ENCODE data around the gene ORAI2. TPM values are rescaled to one million over a fixed set of nuclear protein-coding genes. Genes with fewer than 3 reads are reported as not detected.
A peak's percentile ranks its signal among the peaks of the same experiment; 100 is the strongest.

The ORAI2 gene
- total RNA-seq, 1 donor from 2014 or later, result 47.8 TPM

- H3K27ac Mint-ChIP-seq (ENCODE audit: unreplicated experiment), result peak within 1 kb of the TSS; percentile 79
- peak; percentile 26 for TF ChIP-seq CTCF (IDR thresholded peaks at IDR 0.05)
- peak within 1 kb of the TSS; percentile 96 for H3K4me3 Mint-ChIP-seq (ENCODE audit: unreplicated experiment)
- peaks cover 2% of the 10 kb centered on the region for H3K36me3 Mint-ChIP-seq (ENCODE audit: unreplicated experiment)
- H3K27me3 Mint-ChIP-seq (ENCODE audit: unreplicated experiment), result no peaks in the 10 kb centered on the region
- H3K9me3 Mint-ChIP-seq (ENCODE audit: unreplicated experiment), result no peaks in the 10 kb centered on the region
- peak; percentile 98 for DNase-seq (ENCODE audit: extremely low spot score, unreplicated experiment)
- H3K4me1 Mint-ChIP-seq (ENCODE audit: unreplicated experiment), result peaks cover 20% of the 10 kb centered on the region
Measured at GRCh38 chr7:102464577-102465280, 31.4 kb downstream of the ORAI2 start, which contains the start of the genes ALKBH4 and LRWD1. Gene ALKBH4, minus strand, starts transcription at chr7:102464863. Its CDS starts 27 bp downstream, at chr7:102464836. Gene LRWD1, plus strand, starts transcription at chr7:102464984. Its CDS starts 97 bp downstream, at chr7:102465081.

GRCh38 chr7:102466097-102466496 is 32.7 kb downstream of the ORAI2 start:
- H3K4me1 Mint-ChIP-seq (ENCODE audit: unreplicated experiment), result peaks cover 20% of the 10 kb centered on the region
- DNase-seq (ENCODE audit: extremely low spot score, unreplicated experiment), result no peak
- no peak overlapping the region for H3K27ac Mint-ChIP-seq (ENCODE audit: unreplicated experiment)
- no peaks in the 10 kb centered on the region for H3K27me3 Mint-ChIP-seq (ENCODE audit: unreplicated experiment)
- peaks cover 2% of the 10 kb centered on the region for H3K36me3 Mint-ChIP-seq (ENCODE audit: unreplicated experiment)
- H3K4me3 Mint-ChIP-seq (ENCODE audit: unreplicated experiment), result peak overlapping the region; percentile 96
- no peaks in the 10 kb centered on the region for H3K9me3 Mint-ChIP-seq (ENCODE audit: unreplicated experiment)
- TF ChIP-seq CTCF (IDR thresholded peaks at IDR 0.05), result no peak

GRCh38 chr7:102467581-102468477 is 34.5 kb downstream of the ORAI2 start:
- Mint-ChIP-seq H3K27me3 (ENCODE audit: unreplicated experiment) (no peaks in the 10 kb centered on the region), H3K4me3 (ENCODE audit: unreplicated experiment) (no peak overlapping the region), H3K9me3 (ENCODE audit: unreplicated experiment) (no peaks in the 10 kb centered on the region), H3K27ac (ENCODE audit: unreplicated experiment) (no peak overlapping the region), H3K4me1 (ENCODE audit: unreplicated experiment) (peaks cover 16% of the 10 kb centered on the region), H3K36me3 (ENCODE audit: unreplicated experiment) (peaks cover 4% of the 10 kb centered on the region)
- TF ChIP-seq CTCF (IDR thresholded peaks at IDR 0.05), result no peak
- peak; percentile 82 for DNase-seq (ENCODE audit: extremely low spot score, unreplicated experiment)

GRCh38 chr7:102468478-102469350 is 35.3 kb downstream of the ORAI2 start:
- Mint-ChIP-seq H3K36me3 (ENCODE audit: unreplicated experiment) (peaks cover 4% of the 10 kb centered on the region), H3K9me3 (ENCODE audit: unreplicated experiment) (no peaks in the 10 kb centered on the region), H3K27me3 (ENCODE audit: unreplicated experiment) (no peaks in the 10 kb centered on the region), H3K4me3 (ENCODE audit: unreplicated experiment) (no peak overlapping the region), H3K27ac (ENCODE audit: unreplicated experiment) (no peak overlapping the region), H3K4me1 (ENCODE audit: unreplicated experiment) (peaks cover 14% of the 10 kb centered on the region)
- peak; percentile 79 for DNase-seq (ENCODE audit: extremely low spot score, unreplicated experiment)
- no peak for TF ChIP-seq CTCF (IDR thresholded peaks at IDR 0.05)
